ENCODE measurements around the gene ITFG2.
"Not testable (repeated sequence)": the region's sequence is repeated elsewhere in the genome, so short reads cannot be mapped to it uniquely, and the experiment has no call there.

Gene ITFG2

DNA sequence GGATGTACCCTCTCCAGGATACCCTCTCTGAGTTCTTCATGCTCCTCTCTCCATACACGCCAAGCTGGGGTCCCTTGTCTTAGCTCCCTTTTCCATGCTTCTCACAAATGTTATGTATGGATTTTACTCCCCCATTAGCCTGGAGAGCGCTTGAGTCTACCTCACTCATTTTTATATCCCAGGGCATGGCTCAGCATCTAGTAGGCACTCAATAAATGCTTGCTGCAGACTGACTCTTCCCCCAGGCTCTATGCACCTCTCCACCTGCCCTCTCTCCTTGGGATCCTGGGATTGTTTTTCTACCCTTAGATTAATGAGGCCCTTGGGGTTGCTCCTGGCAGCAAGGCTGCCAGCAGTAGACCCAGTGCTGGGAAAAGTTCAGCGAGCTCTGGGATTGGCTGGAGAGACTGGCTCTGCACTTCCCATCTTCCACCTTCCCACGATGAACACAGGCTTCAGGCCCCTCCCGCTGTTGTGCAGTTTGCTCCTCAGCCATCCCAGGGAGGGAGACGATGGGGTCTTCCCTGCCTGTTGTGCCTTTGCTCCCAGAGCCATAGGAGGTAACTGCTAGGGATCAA is 20.2 kb downstream of the ITFG2 start:
- no peak for DNase-seq

DNA sequence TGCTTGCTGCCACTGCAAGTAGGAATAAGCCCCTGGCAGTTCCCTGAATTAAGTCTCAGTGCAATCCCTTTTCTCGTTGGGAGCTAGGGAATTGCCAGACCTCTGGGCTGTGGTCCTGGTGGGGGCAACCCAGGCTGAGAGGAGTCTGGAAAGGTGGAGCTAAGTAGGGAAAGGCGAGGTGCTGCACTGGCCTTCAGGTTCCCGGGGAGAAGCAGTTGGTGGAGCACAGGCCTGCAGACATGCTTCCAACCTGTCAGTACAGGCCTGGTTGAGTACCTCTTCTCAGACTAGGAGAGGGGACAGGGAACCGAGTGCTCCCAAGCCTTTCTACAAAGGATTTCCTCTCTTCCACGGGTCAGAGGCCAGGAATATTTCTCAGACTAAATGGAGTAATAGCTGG is 20.9 kb downstream of the ITFG2 start:
- DNase-seq = no peak

DNA sequence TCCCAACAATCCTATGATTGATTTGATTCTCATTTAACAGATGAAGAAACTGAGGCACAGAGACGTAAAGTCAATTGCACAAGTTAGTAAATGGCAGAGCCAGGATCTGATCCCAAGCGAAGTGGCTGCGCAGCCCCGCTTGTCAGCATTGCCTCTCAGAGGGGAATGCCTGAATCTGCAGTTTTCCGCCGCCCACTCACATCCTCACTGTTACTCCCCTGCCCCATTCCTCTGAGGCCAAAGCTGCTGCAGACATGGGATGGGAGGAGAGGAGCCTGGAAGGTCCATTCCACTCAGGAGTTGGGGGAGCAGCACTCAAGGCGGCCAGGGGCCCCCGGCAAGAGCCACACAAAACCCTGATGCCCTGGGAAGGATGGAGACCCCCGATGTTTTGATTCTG is 21.3 kb downstream of the ITFG2 start:
- no peak for DNase-seq

DNA sequence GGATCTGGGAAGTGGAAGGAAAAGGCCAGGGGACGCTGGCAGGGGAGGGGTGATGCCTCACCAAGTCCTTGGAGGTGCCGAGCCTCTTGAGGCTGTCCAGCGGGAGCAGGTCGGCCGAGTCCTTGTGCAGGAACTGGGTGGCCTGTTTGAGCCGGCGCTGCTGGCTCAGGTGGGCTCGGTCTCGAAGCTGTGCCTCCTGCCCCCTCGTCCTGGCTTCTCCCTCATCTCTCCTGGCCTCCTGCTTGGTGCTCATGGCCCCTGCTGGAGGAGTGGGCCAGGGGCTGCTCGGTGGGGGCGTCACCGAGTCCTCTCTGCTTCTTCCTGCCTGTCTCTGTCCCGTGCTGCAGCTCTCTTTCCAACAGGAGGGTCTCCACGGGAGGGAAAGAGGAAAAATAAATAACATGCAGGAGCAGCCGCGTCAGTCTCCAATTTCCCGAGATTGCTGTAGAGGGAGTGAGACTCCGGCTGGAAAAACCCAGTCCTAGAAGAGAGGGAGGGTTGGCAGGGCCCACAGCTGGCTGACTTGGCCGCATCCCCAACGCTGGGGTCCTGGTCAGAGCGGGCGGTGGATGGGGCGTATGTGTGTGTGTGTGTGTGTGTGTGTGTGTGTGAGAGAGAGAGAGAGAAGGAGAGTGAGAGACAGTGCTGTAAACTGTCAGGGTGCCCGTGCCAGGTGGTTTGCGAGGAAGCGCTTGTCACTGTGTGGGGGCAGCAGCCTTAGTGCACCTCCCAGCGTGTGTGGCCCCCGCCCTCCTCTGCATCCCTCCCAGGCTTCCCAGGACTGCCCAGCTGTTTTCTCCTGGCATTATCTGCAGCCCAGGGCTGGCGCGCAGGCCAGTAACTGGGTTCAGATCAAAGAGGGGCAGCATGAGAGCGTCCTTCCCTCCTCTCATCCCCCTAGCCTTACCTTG is 22.4 kb downstream of the ITFG2 start, which contains the start of gene NRIP2:
Gene NRIP2, minus strand, starts transcription at position 455 of the 911 bp plus-strand sequence. Its CDS starts 52 bp downstream, at position 403.
- no peak for DNase-seq

DNA sequence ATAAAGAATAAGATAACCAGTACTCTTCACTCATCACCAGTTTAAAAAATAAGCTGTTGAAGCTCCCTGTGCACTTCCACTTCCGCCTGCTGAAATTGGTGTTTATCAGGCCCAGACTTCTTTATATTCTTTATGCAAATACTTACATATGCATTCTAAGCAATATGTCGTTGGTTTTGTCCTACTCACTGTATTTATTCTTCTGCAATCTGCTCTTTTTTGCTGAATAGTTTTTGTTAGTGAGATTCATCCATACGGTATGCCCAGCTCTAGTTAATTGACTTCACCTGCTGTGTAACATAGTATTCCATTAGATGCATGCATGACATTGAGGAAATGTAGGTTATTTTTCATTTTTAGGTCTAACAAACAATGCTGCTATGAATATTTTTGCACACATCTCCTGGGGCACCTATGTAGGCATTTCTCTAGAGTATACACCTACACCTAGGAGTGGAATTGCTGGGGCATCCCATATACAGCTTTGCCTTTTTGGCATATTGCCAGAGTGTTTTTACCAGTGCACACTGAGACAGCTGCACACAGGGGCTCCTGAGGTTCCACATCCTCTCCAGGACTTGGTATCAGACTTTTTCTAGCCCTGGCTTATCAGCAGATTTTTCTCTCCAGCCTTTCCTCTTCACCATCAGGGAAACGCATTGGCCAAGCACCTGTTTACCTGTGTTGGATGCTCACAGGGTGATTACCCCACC is 23.4 kb downstream of the ITFG2 start:
- DNase-seq = no peak

DNA sequence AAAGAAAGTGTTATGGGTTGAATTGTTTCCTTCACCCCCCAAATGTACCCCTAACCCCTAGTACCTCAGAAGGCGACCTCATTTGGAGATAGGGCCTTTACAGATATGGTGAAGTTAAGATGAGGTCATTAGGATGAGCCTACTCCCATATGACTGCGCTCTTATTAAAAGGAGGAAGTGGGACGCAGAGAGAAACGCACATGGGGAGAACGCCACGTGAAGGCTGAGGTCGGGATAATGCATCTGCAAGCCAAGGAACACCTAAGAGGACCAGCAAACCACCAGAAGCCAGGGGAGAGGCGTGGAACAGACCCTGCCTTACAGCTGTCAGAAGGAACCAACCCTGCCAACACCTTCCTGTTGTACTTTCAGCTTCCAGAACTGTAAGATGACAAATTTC is 24.1 kb downstream of the ITFG2 start:
- DNase-seq = no peak

DNA sequence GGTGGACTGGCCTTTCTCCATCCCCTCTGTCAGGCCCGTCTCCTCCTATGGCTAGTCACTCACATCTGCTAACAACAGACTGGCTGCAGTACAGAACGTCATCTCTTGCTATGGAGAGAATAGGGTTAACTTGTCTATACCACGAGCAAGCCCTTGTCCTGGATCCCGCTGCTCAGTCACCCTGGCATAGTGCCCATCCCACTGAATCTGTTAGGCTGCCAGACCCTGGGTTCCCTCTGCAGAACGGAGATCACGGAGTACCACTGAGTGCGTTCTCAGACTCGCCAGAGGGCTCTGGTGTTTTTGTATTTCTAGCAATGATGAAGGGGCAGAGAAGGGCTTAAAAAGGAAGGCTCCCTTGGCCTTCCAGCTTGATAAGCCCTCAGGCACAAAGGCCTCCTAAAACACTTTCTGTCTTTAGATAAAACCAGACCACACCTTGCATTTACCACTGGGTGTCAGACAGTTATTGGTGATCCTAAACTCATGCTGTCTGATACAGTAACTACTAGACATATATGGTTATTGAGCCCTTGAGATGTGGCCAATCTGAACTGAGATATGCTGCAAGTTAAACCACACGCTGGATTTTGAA is 28.7 kb downstream of the ITFG2 start:
- DNase-seq = no peak

DNA sequence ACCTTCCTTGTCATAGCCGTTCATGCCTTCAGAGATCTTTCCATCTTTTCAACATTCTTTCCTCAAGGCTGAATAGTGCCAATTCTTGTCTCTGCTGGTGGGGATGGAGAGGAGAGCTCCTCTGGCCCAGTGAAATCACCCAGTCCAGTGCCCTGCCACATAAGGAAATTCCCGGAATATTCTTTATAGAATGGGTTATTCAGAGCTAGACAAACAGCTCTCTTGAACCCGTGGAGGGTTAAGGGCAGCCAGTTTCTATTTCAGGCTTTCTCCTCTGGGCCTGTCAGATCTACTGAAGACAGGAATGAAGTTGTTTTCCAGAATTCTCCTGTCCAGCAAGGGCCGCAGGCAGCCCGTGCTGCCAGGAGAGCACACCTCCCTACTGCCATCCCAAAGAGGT is 30.5 kb downstream of the ITFG2 start:
- DNase-seq = no peak

DNA sequence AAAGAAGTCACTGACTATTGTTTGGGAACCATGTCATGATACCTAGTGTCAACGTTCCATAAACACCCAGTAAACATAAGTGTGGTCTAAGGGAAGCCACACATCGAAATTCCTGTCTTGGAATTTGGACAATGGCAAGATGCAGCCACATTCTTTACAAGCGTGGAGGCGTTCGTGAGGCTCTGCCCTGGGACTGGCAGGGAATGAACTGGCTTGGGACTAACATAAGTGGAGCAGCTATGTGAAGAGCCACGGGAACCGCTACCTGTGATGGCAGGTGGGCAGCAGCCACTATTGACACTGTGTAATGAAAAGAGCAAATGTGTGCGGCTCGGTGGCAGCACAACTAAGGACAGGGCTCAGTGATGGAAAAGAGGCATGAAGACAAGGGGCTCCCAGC is 32.3 kb downstream of the ITFG2 start:
- DNase-seq = no peak

DNA sequence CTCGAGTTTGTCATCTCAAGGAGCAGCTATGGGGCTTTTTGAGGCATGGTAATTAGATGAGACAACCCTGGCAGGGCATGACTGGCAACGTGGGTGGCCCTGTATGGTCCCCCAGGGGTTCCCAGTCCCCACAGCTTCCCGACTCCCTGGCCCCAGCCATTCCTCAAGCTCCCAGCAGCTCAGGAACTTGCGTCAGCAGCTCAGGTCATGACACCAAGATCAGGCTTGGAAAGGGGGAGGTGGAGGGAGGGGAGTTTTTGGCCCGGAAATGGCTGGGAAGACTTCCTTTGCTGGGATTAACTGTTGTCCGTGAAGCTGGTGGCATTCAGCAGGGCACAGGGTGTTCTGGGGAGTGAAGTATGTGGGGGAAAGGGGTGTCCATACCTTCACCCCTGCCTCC is 32.8 kb downstream of the ITFG2 start:
- DNase-seq = no peak

DNA sequence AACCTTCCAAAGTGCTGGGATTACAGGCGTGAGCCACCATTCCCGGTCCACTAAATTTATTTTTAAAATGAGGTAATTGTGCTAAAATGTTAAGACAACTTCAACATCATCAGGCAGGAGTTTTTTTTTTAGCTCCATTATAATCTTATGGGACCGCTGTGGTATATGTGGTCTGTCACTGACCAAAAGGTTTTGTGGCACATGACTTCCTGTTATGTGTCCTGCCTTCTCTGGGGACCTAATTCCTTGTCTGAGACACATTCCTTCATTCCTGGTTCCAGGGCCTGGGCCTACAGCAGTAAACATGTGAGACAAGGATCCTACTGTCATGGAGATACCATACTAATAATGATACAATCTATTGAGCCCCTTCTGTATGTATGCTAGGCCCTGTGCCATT is 39.5 kb downstream of the ITFG2 start:
- DNase-seq = no peak

DNA sequence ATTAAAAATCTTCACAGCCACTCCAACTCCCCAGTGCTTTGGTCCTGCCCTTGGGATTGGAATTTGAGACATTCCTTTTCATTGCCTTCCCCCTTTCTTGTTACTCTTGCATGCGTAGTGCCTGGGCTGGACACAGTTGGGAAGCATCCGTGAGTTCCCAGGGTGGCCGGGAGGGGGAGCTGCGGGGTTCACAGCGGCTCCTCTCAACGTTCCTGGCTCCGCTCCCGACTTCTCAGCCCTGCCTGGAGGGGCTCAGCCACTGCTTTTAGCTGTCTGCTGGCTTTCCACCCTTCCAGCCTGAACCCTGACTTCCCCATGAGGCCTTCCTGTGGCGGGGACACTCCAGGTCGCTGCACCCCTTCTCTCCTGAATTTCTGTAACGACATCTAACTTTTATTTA is 41.2 kb downstream of the ITFG2 start:
- peak; percentile 70 for DNase-seq

DNA sequence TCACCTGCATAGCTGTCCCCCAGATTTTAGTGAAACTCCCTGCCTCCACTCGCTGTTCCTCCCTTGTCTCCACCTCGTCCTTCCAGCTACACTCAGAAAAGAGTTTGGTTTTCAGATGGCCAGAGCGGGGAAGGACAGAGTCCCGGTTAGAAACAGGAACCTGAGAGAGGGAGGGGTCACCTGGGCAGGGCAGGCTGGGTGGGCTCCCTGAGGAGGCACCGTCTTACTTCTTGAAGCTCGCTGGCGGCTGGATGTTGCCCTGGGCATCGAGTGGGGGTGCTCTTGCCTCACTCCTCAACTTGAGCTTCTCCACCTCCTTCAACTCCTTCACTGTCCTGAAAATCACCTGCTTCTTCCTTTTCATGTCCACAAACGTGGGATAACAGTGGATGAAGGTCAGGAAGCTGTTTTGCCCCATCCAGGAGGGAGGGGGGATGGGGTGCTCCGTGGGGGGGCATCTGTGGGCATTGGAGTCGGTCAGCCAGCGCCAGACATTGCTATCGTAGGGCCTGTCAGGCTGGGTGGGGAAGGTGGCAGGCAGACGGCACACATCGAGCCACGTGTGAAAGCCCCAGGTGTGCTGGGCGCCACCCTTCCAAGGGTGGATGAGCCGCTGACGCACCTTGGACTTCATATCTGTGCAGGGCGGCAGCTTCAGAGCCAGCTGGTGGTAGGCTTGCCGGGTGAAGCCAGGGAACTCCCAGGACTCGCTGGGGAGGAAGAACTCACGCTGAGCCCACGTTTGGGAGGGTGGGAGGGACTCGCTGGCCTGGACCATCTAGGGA is 42.4 kb downstream of the ITFG2 start:
- DNase-seq = no peak

DNA sequence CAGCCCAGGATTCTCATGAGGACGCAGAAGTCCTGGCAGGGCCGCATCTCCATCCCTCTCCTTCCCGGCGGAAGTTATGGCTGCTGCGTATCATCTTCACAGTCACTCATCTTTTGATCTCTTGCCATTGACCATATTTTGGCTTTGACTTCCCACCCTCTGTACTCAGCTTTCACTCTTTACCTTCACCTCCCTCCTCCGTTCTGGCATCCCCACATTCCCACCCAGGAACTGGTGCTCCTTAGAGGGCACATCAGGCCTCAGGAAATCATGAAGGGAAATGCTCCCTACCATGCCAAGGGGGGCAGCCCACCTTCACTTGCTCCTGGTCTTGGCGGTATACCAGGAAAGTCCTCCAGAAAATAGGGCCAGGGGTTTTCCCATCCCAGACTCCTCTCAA is 43.1 kb downstream of the ITFG2 start:
- no peak for DNase-seq

DNA sequence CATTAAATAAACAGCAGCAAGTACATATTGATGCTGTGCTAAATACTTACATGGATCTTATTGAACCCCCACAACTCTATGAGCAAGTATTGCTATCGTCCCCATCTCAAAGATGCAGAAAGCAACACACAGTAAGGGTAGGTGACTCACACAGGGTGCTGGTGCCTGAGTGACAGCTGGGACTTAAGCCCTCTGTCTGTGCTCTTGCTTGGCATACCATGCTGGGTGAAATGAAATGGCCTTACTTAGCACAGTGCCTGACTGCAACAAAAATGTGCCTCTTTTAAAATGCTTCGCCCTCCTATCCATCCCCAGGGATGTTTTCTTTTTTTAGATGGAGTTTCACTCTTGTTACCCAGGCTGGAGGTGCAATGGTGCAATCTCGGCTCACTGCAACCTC is 43.6 kb downstream of the ITFG2 start:
- DNase-seq = no peak

DNA sequence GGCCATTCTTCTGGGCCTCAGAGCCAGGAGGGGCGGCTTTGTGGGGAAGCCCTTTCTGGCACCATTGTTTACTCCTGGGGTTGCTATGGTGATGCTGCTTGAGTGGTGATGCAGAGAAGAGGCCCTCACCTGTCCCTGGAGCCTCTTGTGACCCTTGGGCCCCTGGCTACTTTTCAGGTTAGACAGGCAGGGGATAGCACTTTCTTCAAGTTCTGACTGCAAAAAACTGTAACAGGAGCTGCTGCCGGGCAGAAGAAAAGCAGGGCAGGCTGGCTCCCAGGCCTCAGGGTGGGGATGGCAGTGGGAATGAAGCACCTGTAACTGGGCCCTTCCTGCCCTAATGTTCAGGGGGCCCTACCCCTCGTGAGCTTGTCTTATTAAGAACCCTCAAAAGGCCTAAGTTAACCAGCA is 44.6 kb downstream of the ITFG2 start, which contains the start of gene TEX52:
Gene TEX52, minus strand, starts transcription at position 19 of the 411 bp plus-strand sequence. Its CDS starts 13 bp downstream, at position 6.
- no peak for DNase-seq

DNA sequence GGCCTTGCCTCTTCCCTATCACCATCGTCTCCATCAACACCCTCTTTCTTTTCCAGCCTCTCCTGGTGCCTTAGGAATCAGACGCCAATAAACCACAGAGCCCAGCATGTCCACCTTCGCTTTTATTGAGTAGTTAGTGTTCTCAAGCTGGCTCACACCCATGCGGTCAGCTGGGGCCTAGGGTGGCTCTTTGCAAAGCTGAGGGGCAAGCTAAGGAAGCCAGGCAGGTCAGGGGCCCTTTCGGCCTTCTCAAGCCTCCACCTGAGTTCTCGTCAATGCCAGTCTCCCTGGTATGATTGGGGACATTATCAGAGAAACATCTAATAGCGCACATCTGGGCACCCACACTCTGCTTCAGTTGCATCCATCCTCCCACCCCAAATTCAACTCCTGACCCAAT is 45.1 kb downstream of the ITFG2 start:
- DNase-seq = no peak

DNA sequence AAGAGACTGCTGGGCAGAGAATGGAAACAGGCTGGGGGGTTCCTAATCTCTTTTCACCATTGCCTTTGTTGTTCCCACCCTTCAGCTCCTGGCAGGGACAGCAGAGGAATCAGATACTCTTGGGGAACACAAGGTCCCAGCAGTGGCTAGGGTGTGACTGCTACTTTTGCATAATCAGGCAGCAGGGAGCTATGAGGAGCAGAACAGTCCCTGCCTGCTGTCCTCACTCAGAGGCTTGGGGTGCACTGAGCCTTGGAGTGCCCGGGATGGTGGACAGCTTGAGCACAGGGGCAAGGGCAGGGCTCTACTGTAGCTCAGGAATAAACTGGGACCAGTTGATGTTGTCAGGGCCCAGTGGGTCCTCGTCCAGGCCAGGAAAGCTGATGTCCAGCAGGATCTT is 45.9 kb downstream of the ITFG2 start:
- no peak for DNase-seq

DNA sequence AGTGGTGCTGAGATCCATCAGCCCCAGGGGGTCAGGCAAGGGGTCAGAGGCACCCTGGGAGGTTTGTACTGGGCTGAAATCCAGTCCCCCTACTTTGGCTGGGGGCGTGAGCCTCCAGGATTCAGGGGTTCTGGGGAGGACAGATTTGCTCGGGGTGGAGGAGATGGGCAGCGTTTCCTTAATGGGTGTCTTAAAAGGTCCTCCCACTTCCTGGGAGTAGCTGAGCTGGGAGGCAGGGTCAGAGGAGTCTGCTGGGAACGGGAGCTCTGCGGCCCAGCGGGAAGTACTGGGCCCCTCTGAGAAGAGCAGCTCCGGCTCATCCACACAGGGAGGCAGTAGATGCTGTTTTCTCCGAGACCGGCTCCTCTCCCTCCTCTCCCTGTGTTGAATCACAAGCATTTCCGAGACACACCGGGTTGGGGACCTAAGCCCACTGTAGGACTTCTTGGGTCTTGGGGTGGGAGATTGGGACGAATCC is 46.5 kb downstream of the ITFG2 start:
- no peak for DNase-seq

DNA sequence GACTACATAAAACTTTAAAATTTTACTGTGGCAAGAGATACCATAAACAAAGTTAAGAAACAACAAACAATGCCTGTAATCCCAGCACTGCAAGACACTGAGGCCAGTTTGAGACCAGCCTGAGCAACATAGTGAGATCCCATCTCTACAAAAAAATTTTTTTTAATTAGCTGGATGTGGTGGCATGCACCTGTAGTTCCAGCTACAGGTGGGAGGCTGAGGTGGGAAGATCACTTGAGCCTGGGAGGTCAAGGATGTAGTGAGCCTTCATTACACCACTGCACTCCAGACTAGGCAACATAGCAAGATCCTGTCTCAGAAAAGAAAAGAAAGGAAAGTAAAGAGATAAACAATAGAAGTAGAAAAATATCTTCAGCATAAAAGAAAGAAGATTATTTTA is 47.7 kb downstream of the ITFG2 start:
- DNase-seq = no peak

DNA sequence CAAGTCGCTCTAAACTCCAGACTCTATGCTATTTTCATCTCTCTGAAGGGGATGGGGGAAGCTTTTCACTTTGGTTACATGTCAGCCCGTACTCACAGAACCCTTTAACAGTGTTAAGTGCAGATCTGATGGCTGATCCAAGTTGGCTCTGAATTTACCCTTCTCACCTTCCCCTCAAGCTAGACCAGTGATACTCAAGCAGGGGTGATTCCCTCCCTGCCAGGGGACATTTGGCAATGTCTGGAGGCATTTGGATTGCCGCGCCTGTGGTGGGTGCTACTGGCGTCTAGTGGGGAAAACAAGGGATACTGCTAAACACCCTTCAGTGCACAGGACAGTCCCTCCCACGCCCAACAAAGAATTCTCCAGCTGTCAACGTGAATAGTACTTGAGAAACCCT is 50.4 kb downstream of the ITFG2 start:
- no peak for DNase-seq

DNA sequence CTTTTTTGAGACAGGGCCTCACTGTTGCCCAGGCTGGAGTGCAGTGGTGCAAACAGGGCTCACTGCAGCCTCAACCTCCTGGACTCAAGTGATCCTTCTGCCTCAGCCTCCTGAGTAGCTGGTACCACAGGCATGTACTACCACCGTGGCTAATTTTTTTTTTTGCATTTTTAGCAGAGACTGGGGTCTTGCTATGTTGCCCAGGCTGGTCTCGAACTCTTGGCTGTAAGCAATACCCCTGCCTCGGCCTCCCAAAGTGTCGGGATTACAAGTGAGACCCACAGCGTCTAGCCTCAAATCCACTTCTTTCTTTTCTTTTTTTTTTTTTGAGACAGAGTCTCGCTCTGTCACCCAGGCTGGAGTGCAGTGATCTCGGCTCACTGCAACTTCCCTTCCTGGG is 50.9 kb downstream of the ITFG2 start:
- not testable (repeated sequence) for DNase-seq

Measured in stimulated activated CD4-positive, alpha-beta T cell treated with anti-CD3 and anti-CD28 coated beads, Interleukin-15, amount 100 ng/mL, for 24 hours (primary cell).